Mesendoderm (in vitro differentiated cells): ENCODE results near the gene OSTC. TPM values are rescaled to one million over a fixed set of nuclear protein-coding genes. Genes with fewer than 3 reads are reported as not detected.

ENCODE experiments used
- small RNA-seq: library from polyadenylated mRNA; stranded (forward); fragments of <200 nt; extraction: miRNeasy Mini kit (QIAGEN cat#:217004); gene quantifications from one replicate; pipeline ENCODE3, GENCODE V24; 2013; ENCODE audit not compliant: insufficient read depth

OSTC gene

Small RNA genes within 50 kb of the gene (small RNA-seq; reads per million reads assigned to genes)
- not detected for gene RNU6-431P
